Measurements from ENCODE around the gene GBA2.

The GBA2 gene

DNA sequence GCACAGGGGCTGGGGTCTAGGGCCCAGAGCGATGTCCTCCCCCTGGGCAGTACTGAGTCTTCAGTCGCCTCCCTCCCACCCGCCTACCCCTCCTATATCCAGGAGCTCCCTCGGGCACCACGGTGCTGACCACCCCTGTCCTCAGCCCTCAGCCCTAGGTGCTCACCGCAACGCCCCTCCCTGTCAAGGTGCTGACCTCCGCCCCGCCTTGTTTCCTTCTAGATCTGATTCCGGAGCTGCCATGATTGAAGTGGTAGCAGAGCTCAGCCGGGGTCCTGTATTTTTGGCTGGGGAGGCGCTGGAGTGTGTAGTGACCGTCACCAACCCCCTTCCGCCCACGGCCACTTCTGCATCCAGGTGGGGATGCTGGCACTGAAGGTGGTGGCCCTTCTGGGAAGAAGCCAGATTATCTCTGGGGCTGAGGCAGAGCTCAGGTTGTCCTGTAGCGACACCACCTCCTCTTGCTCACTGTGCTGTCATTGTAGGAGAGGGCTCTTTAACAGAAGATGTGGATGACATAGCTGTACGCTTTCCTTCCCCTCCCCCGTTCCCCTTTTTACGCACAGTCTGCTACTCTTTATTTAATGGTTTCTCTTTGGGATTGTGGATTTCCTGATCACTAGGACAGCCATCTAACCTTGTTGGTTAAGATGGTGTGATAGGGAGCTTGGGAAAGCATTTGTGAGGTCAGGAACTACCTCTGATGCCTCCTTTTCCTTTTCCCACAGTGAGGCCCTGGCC is 657 bp upstream of the GBA2 start:
- no peaks in the 10 kb centered on the region for H3K9me3 ChIP-seq (ENCODE audit: control insufficient read depth, low read length)
- H3K4me1 ChIP-seq (ENCODE audit: control insufficient read depth, insufficient read depth, low read length) = peaks cover 34% of the 10 kb centered on the region
- H3K36me3 ChIP-seq (ENCODE audit: control insufficient read depth, insufficient read depth, low read length, severe bottlenecking) = peaks cover 40% of the 10 kb centered on the region
- peak overlapping the region; percentile 93 for H3K4me3 ChIP-seq (ENCODE audit: low read length)
- H3K27me3 ChIP-seq (replicated peaks; ENCODE audit: control insufficient read depth, insufficient read depth, low read length) = no peaks in the 10 kb centered on the region
- peak; percentile 43 for DNase-seq (ENCODE audit: low read depth)
- peak overlapping the region; percentile 96 for H3K9ac ChIP-seq (ENCODE audit: low read length)

DNA sequence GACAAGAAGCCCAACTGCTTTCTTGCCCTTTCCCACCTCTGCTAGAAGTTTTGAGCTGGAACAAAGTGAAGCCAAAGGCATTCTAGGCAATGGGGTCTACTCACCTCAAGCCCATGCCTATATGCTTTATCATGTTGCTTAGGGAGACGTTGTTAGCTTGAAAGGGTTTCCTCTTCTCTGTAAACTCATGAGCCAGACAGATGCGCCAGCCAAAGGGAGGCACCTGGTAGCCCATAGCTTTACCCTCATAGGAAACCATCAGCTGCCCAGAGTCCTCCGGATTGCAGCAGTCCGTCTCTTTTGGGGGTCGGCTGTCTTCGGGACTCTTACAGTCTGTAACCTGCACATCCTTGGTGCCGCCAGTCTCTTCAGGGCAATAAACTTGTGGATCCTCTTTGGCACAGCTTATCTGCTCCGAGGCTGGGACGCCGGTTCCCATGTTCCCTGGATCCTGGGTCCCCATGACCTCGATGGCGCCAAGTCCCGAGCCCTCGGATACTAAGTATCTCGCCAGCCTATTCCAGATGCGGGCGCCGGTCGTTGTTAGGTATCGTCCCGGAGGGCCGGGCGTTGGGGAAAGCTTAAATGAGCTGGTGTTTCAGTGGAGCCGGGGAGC is 678 bp downstream of the GBA2 start:
- H3K9ac ChIP-seq (ENCODE audit: low read length) = peak overlapping the region; percentile 96
- DNase-seq (ENCODE audit: low read depth) = peak; percentile 43
- peaks cover 43% of the 10 kb centered on the region for H3K36me3 ChIP-seq (ENCODE audit: control insufficient read depth, insufficient read depth, low read length, severe bottlenecking)
- H3K27me3 ChIP-seq (replicated peaks; ENCODE audit: control insufficient read depth, insufficient read depth, low read length) = no peaks in the 10 kb centered on the region
- H3K4me3 ChIP-seq (ENCODE audit: low read length) = peak overlapping the region; percentile 93
- no peaks in the 10 kb centered on the region for H3K9me3 ChIP-seq (ENCODE audit: control insufficient read depth, low read length)
- H3K4me1 ChIP-seq (ENCODE audit: control insufficient read depth, insufficient read depth, low read length) = peaks cover 34% of the 10 kb centered on the region

DNA sequence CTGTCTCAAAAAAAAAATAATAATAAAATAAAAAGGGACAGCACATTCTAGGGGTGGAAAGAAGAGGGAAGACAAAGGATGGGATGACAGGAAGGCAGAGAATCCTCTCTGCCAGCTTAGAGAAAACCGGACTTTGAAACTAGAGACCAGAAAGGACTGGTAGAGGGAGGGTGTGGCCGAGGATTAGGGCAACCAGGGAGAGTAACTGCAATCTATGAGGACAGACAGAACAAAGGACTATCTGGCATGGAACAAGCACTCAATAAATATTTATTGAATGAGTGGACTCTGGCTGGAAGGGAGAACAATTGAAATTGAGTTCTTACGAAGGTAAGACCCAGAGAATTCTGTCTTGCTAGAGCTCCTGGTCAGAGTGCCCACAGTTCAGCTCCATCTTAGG is 2.4 kb downstream of the GBA2 start:
- H3K4me3 ChIP-seq (ENCODE audit: low read length) = peak overlapping the region; percentile 93
- peak overlapping the region; percentile 36 for H3K9ac ChIP-seq (ENCODE audit: low read length)
- H3K36me3 ChIP-seq (ENCODE audit: control insufficient read depth, insufficient read depth, low read length, severe bottlenecking) = peaks cover 43% of the 10 kb centered on the region
- DNase-seq (ENCODE audit: low read depth) = peak; percentile 24
- H3K4me1 ChIP-seq (ENCODE audit: control insufficient read depth, insufficient read depth, low read length) = peaks cover 34% of the 10 kb centered on the region
- no peaks in the 10 kb centered on the region for H3K9me3 ChIP-seq (ENCODE audit: control insufficient read depth, low read length)
- no peaks in the 10 kb centered on the region for H3K27me3 ChIP-seq (replicated peaks; ENCODE audit: control insufficient read depth, insufficient read depth, low read length)

DNA sequence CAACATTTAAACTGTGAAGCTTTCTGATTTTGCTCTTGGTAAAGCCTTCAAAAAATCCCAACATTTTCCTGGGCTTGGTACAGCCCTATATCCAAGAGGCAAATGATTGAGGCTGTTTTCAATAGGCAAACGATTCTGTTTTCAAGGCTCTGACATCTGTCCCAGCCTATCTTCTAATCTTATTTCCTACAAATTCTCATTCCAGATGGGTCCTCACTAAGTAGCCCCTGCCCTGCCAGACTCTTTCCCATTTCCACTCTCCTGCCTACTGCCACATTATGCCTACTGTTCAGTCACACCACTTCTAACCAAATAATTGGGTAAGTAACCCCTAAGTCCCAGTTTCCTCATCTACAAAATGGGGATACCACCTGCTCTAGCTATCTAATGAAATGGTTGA is 3.5 kb downstream of the GBA2 start:
- Histone ChIP-seq H3K4me3 (ENCODE audit: low read length) (peak overlapping the region; percentile 93), H3K36me3 (ENCODE audit: control insufficient read depth, insufficient read depth, low read length, severe bottlenecking) (peaks cover 41% of the 10 kb centered on the region), H3K27me3 (replicated peaks; ENCODE audit: control insufficient read depth, insufficient read depth, low read length) (no peaks in the 10 kb centered on the region), H3K9me3 (ENCODE audit: control insufficient read depth, low read length) (no peaks in the 10 kb centered on the region), H3K4me1 (ENCODE audit: control insufficient read depth, insufficient read depth, low read length) (peaks cover 34% of the 10 kb centered on the region), H3K9ac (ENCODE audit: low read length) (no peak overlapping the region)
- no peak for DNase-seq (ENCODE audit: low read depth)

DNA sequence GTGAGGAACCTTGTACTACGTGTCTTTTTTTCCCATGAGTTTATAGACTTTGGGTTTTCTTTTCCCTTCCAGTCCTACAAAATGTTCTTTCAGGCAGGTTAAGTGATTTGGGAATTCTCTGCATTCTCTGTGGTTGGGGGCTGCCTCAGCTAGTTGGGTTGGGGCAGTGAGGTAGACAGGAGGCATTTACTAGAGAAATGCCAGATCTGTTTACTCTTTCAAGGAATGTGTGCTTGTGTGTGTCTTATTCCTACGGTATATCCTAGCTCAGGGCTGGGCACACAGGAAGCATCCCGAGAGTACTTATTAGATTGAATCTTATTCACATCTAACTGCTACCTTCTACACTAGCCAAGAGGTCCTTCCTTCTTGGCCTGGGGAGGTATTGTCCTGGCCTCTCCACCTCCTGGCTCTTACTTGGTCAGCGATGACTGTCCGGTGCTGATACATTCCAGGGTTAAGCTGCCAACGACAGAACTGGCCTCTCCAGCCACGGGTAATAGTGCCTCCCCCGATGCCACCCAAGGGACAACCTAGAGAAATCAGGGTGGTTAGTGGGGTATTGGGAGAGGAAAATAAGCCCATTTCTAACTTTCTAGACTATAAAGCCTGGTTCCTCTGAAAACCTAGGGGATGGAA is 5.0 kb downstream of the GBA2 start:
- no peaks in the 10 kb centered on the region for H3K27me3 ChIP-seq (replicated peaks; ENCODE audit: control insufficient read depth, insufficient read depth, low read length)
- H3K9ac ChIP-seq (ENCODE audit: low read length) = no peak overlapping the region
- H3K9me3 ChIP-seq (ENCODE audit: control insufficient read depth, low read length) = no peaks in the 10 kb centered on the region
- DNase-seq (ENCODE audit: low read depth) = no peak
- H3K4me3 ChIP-seq (ENCODE audit: low read length) = no peak overlapping the region
- H3K4me1 ChIP-seq (ENCODE audit: control insufficient read depth, insufficient read depth, low read length) = peaks cover 26% of the 10 kb centered on the region
- H3K36me3 ChIP-seq (ENCODE audit: control insufficient read depth, insufficient read depth, low read length, severe bottlenecking) = peaks cover 56% of the 10 kb centered on the region

DNA sequence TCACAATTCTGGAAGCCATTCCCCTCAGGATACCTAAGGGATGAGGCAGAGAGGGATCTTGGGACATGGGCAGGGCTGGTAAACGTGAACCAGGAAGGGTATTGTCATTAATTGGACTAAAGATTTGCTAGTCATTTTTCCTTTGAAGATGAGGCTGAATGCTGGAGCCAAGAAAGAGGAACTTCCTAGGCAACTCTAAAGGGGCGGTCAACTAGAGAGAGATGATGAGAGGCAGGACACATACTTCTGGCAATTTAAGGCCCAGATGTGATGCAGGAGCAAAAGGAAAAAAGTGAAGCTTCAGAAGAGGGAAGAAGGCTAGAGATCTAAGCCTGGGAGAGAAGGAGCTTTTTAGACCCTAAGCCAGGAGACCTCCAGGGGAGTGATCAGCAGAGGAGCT is 5.6 kb downstream of the GBA2 start:
- no peak overlapping the region for H3K4me3 ChIP-seq (ENCODE audit: low read length)
- H3K9ac ChIP-seq (ENCODE audit: low read length) = no peak overlapping the region

DNA sequence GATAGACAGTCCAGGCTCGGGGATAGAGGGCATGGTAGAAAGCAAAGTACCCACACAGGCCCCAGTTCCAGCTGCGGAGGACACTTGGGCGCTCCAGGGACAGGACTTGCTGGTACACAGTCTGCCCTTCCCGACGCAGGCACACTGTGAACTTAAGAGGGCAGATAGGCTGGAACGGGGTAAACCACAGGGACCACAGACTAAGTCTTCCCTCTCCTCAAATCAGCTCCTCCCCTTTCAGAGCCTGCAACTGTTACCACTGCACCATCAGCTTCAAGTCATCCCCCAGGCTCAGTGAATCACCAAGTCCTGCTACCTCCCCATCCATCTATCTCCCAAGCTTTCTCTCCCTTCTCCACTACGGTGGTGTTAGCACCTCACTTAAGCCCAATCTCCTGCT is 7.3 kb downstream of the GBA2 start:
- H3K36me3 ChIP-seq (ENCODE audit: control insufficient read depth, insufficient read depth, low read length, severe bottlenecking) = peaks cover 79% of the 10 kb centered on the region
- DNase-seq (ENCODE audit: low read depth) = no peak
- H3K4me1 ChIP-seq (ENCODE audit: control insufficient read depth, insufficient read depth, low read length) = peaks cover 13% of the 10 kb centered on the region
- no peaks in the 10 kb centered on the region for H3K27me3 ChIP-seq (replicated peaks; ENCODE audit: control insufficient read depth, insufficient read depth, low read length)
- H3K9ac ChIP-seq (ENCODE audit: low read length) = no peak overlapping the region
- H3K4me3 ChIP-seq (ENCODE audit: low read length) = no peak overlapping the region
- no peaks in the 10 kb centered on the region for H3K9me3 ChIP-seq (ENCODE audit: control insufficient read depth, low read length)

More for the DNA sequence above, 5.6 kb downstream of the GBA2 start:
- no peaks in the 10 kb centered on the region for H3K9me3 ChIP-seq (ENCODE audit: control insufficient read depth, low read length)
- H3K4me1 ChIP-seq (ENCODE audit: control insufficient read depth, insufficient read depth, low read length) = peaks cover 26% of the 10 kb centered on the region
- H3K36me3 ChIP-seq (ENCODE audit: control insufficient read depth, insufficient read depth, low read length, severe bottlenecking) = peaks cover 62% of the 10 kb centered on the region
- DNase-seq (ENCODE audit: low read depth) = no peak
- H3K27me3 ChIP-seq (replicated peaks; ENCODE audit: control insufficient read depth, insufficient read depth, low read length) = no peaks in the 10 kb centered on the region

DNA sequence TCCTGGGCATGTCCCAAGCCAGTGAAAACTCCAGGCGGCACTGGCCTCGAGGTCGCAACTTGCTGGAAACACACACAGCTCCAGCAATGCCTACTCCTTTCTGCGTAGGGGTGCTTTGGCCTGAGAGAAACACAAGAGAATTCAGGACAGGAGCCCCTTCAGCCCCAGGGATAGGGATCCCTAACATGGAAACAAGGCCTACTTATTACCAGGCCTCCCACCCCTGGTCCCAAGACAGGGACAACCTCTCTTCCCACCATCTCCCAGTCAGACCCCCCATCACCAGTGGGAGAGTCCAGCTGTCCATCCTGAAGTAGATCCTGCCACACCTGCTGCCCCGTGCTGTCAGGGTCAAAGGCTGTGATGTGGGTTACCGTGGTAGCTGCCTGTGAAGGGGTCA is 8.8 kb downstream of the GBA2 start:
- Histone ChIP-seq H3K36me3 (ENCODE audit: control insufficient read depth, insufficient read depth, low read length, severe bottlenecking) (peaks cover 94% of the 10 kb centered on the region), H3K4me3 (ENCODE audit: low read length) (no peak overlapping the region), H3K9ac (ENCODE audit: low read length) (no peak overlapping the region), H3K27me3 (replicated peaks; ENCODE audit: control insufficient read depth, insufficient read depth, low read length) (no peaks in the 10 kb centered on the region), H3K9me3 (ENCODE audit: control insufficient read depth, low read length) (no peaks in the 10 kb centered on the region), H3K4me1 (ENCODE audit: control insufficient read depth, insufficient read depth, low read length) (no peaks in the 10 kb centered on the region)
- no peak for DNase-seq (ENCODE audit: low read depth)

DNA sequence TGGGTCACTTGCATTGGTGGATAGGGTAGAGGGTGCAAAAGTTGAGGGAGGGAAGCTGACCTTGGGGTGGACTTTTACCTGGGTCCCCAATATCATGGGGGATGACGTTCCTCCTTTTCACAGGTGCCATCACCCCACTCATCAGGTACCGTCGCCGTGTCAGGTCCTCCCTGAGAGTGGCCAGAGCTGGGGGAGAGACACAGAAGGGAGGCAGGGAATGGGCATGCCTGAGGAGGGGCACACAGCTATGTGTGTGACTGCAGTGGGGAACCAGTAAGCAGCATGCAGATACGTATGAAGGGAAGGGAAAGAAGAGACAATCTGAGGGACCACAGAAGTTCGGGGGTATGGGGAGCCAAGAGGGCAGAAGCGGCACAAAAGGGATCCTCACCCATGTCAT is 10.1 kb downstream of the GBA2 start:
- Histone ChIP-seq H3K4me3 (ENCODE audit: low read length) (no peak overlapping the region), H3K4me1 (ENCODE audit: control insufficient read depth, insufficient read depth, low read length) (peaks cover 6% of the 10 kb centered on the region), H3K9ac (ENCODE audit: low read length) (no peak overlapping the region), H3K27me3 (replicated peaks; ENCODE audit: control insufficient read depth, insufficient read depth, low read length) (no peaks in the 10 kb centered on the region), H3K9me3 (ENCODE audit: control insufficient read depth, low read length) (no peaks in the 10 kb centered on the region), H3K36me3 (ENCODE audit: control insufficient read depth, insufficient read depth, low read length, severe bottlenecking) (peaks cover 95% of the 10 kb centered on the region)
- no peak for DNase-seq (ENCODE audit: low read depth)

DNA sequence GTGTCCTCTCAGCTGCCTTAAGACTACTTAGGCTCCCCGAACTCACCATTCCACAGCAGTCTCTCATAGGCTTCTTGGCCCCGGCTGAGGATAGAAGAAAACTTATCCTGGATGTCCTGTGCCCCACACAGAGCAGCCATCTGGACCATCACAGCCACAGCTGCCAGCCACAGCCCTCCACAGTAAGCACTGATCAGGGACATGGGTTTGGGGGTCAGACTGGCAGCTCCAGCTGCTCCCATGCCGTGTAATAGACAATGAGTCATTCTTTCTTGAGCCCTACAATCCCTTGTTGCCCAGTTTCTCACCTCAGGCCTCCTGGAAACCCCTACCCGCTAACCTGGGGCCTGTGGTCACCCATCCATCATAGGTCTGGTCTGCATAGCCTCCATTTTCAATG is 10.8 kb downstream of the GBA2 start:
- H3K36me3 ChIP-seq (ENCODE audit: control insufficient read depth, insufficient read depth, low read length, severe bottlenecking) = peaks cover 87% of the 10 kb centered on the region
- no peaks in the 10 kb centered on the region for H3K9me3 ChIP-seq (ENCODE audit: control insufficient read depth, low read length)
- H3K27me3 ChIP-seq (replicated peaks; ENCODE audit: control insufficient read depth, insufficient read depth, low read length) = no peaks in the 10 kb centered on the region
- H3K4me3 ChIP-seq (ENCODE audit: low read length) = no peak overlapping the region
- H3K4me1 ChIP-seq (ENCODE audit: control insufficient read depth, insufficient read depth, low read length) = peaks cover 14% of the 10 kb centered on the region
- no peak for DNase-seq (ENCODE audit: low read depth)
- H3K9ac ChIP-seq (ENCODE audit: low read length) = peak overlapping the region; percentile 5

DNA sequence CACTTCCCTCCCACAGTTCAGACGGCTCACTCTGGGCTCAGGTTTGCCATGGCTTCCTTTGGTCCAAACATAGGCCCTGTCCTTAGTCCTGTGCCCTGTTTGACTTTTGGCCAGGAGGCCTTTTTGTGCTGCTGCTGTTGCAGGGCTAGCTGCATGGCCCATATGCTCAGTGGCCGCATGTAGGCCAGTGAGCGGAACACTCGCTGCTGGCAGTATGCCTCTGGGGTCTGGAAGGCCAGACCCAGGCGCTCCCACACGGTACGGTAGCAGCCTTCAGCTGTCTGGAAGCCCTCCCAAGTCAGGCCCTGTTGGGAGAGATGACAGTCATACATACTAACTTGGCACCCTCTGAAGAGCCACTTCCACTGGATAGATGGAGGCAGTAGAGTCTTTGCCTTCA is 11.9 kb downstream of the GBA2 start:
- Histone ChIP-seq H3K4me1 (ENCODE audit: control insufficient read depth, insufficient read depth, low read length) (peaks cover 19% of the 10 kb centered on the region), H3K36me3 (ENCODE audit: control insufficient read depth, insufficient read depth, low read length, severe bottlenecking) (peaks cover 77% of the 10 kb centered on the region), H3K4me3 (ENCODE audit: low read length) (no peak overlapping the region)

More for the DNA sequence above, 11.9 kb downstream of the GBA2 start:
- H3K9ac ChIP-seq (ENCODE audit: low read length) = no peak overlapping the region
- H3K9me3 ChIP-seq (ENCODE audit: control insufficient read depth, low read length) = no peaks in the 10 kb centered on the region
- H3K27me3 ChIP-seq (replicated peaks; ENCODE audit: control insufficient read depth, insufficient read depth, low read length) = no peaks in the 10 kb centered on the region
- no peak for DNase-seq (ENCODE audit: low read depth)
